Stomach (tissue), 9 donors: Measurements from ENCODE around the gene ATP2B2. TPM values are rescaled to one million over a fixed set of nuclear protein-coding genes. Genes with fewer than 3 reads are reported as not detected.

ENCODE experiments used
- DNase-seq, 2 donors: peaks; one replicate each; pipeline versions ENCODE4 v3.0.0 to v3.0.0-alpha.2; 2013 to 2019
- H3K27ac ChIP-seq, 5 donors: fragments of 200-600 bp in 4 of 5; sonication (generic) in 4 of 5; one replicate each; pipeline ENCODE4 v1.5.1; 2013 to 2019; ENCODE audit warnings: mild to moderate bottlenecking in 1 of 5, moderate library complexity in 1 of 5
- H3K27me3 ChIP-seq, 3 donors: fragments of 200-600 bp; sonication (generic); one replicate each; pipeline ENCODE4 v1.5.1; 2017 to 2019; ENCODE audit warnings: mixed run types in 1 of 3
- H3K36me3 ChIP-seq, 4 donors: fragments of 200-600 bp; sonication (generic); 1 replicate in 3 of 4; 2 replicates in 1 of 4; pipeline ENCODE4 v1.5.1; 2016 to 2019
- H3K4me1 ChIP-seq, 4 donors: fragments of 200-600 bp; sonication (generic); one replicate each; pipeline ENCODE4 v1.5.1; 2016 to 2019
- H3K4me3 ChIP-seq, 4 donors: fragments of 200-600 bp; sonication (generic) in 3 of 4; one replicate each; pipeline ENCODE4 v1.5.1; 2016 to 2019; ENCODE audit warnings: mild to moderate bottlenecking in 1 of 4
- H3K9me3 ChIP-seq, 4 donors: fragments of 200-600 bp; sonication (generic); one replicate each; pipeline ENCODE4 v1.5.1; 2016 to 2019
- CTCF ChIP-seq, 7 experiments: fragments of 450-650 bp in 4 of 7; fragments of 200-600 bp in 3 of 7; sonication (generic) in 3 of 7; IDR thresholded peaks; one replicate each; pipeline ENCODE4 v1.5.1; 2016 to 2019; ENCODE audit warnings: antibody characterized with exemption in 7 of 7, control low read depth in 2 of 7, mild to moderate bottlenecking in 1 of 7
- EP300 ChIP-seq: sonication (generic); formaldehyde crosslinking; IDR thresholded peaks from one replicate; pipeline ENCODE4 v1.6.1; 2017; ENCODE audit warnings: antibody characterized with exemption
- POLR2A ChIP-seq, 4 donors: fragments of 450-650 bp; IDR thresholded peaks; one replicate each; pipeline ENCODE4 v1.6.1; 2016; ENCODE audit warnings: antibody characterized with exemption in 4 of 4, control low read depth in 2 of 4, mild to moderate bottlenecking in 1 of 4, moderate library complexity in 1 of 4
- POLR2AphosphoS5 ChIP-seq, 3 donors: sonication (generic); formaldehyde crosslinking; IDR thresholded peaks; one replicate each; pipeline ENCODE4 v1.6.1; 2016; ENCODE audit warnings: antibody characterized with exemption in 3 of 3
- WGBS, 5 donors: extraction: QIAGEN DNeasy Blood & Tissue Kit in 3 of 5; methylation state at CpG; one replicate each; pipeline versions ENCODE4 v1.1.5 to v1.1.7; 2013 to 2018; 5-methylcytosine and 5-hydroxymethylcytosine counted together
- intact Hi-C: fragments of 100-400 bp; cut with DNase I; formaldehyde crosslinking; loops from one replicate; pipeline ENCODE4 v1.15.1; 2023; ENCODE audit warnings: low total_unique reads
- polyA plus RNA-seq, 3 donors: library from polyadenylated mRNA; stranded (reverse); fragments of 200-250 nt; gene quantifications; one replicate each; pipeline ENCODE4 v1.2.3, GENCODE V29; 2013
- total RNA-seq, 5 donors: library from RNA; depleted of rRNA; stranded (reverse); fragments of >200 nt; gene quantifications; one replicate each; pipeline versions ENCODE4 v1.1.0 to v1.2.3, GENCODE V29; 2014 to 2016
- donor health status: healthy with polysubstance abuse.
- donor health status: Bipolar disorder and iron deficiency.
- donor health status: healthy.

ATP2B2 gene
- total and polyA plus RNA-seq, 8 donors, result 0.03 to 0.37 TPM; not detected in 6

GRCh38 chr3:10533737-10534023, 28.3 kb upstream of the ATP2B2 start:
- H3K9me3 ChIP-seq, result no peaks in the 10 kb centered on the region
- TF ChIP-seq POLR2AphosphoS5 (IDR thresholded peaks at IDR 0.05), result no peak
- no peak for TF ChIP-seq POLR2A (IDR thresholded peaks at IDR 0.05)
- TF ChIP-seq CTCF (IDR thresholded peaks at IDR 0.05), result no peak
- no peak for TF ChIP-seq EP300
- no peak for DNase-seq
- no peak overlapping the region for H3K4me3 ChIP-seq
- H3K27me3 ChIP-seq, result peaks cover 0 to 7% (median 0%) of the 10 kb centered on the region in 3 donors
- H3K4me1 ChIP-seq, result no peaks in the 10 kb centered on the region
- no peak overlapping the region for H3K27ac ChIP-seq
- intact Hi-C loops, result no loop called here
- H3K36me3 ChIP-seq, result no peaks in the 10 kb centered on the region

- no peak overlapping the region for H3K4me3 ChIP-seq
- no peaks in the 10 kb centered on the region for H3K4me1 ChIP-seq
- H3K9me3 ChIP-seq, result no peaks in the 10 kb centered on the region
- H3K27me3 ChIP-seq, result peaks cover 0 to 9% (median 0%) of the 10 kb centered on the region in 3 donors
- no peaks in the 10 kb centered on the region for H3K36me3 ChIP-seq
- DNase-seq, result peak in 1 of 2 donors; percentile 5
- intact Hi-C loops, result no loop called here
- TF ChIP-seq POLR2A (IDR thresholded peaks at IDR 0.05), result no peak
- TF ChIP-seq CTCF (IDR thresholded peaks at IDR 0.05), result no peak
- TF ChIP-seq EP300, result no peak
- no peak for TF ChIP-seq POLR2AphosphoS5 (IDR thresholded peaks at IDR 0.05)
- H3K27ac ChIP-seq, result no peak overlapping the region
- 78 to 87% (median 83%) methylated on average over 7 of the region's 7 CpGs for WGBS, 5 donors
These were observed 27.8 kb upstream of the ATP2B2 start for GRCh38 chr3:10532939-10533736.

- Histone ChIP-seq H3K27me3 (peaks cover 0 to 23% (median 0%) of the 10 kb centered on the region in 3 donors), H3K9me3 (no peaks in the 10 kb centered on the region), H3K4me1 (no peaks in the 10 kb centered on the region), H3K27ac (no peak overlapping the region), H3K36me3 (no peaks in the 10 kb centered on the region), H3K4me3 (no peak overlapping the region)
- intact Hi-C loops, result no loop called here
- 50 to 61% (median 55%) methylated on average over 3 to 6 of the region's 6 CpGs for WGBS, 5 donors
- TF ChIP-seq POLR2A (IDR thresholded peaks at IDR 0.05) (no peak), EP300 (no peak), CTCF (IDR thresholded peaks at IDR 0.05) (no peak), POLR2AphosphoS5 (IDR thresholded peaks at IDR 0.05) (no peak)
- peak in 1 of 2 donors; percentile 21 for DNase-seq
These were observed 25.6 kb upstream of the ATP2B2 start for GRCh38 chr3:10531031-10531430.

GRCh38 chr3:10530241-10530640, 24.9 kb upstream of the ATP2B2 start:
- no peaks in the 10 kb centered on the region for H3K9me3 ChIP-seq
- H3K36me3 ChIP-seq, result no peaks in the 10 kb centered on the region
- peaks cover 0 to 31% (median 0%) of the 10 kb centered on the region in 3 donors for H3K27me3 ChIP-seq
- no peak for TF ChIP-seq POLR2AphosphoS5 (IDR thresholded peaks at IDR 0.05)
- no peak for TF ChIP-seq EP300
- TF ChIP-seq CTCF (IDR thresholded peaks at IDR 0.05), result no peak
- TF ChIP-seq POLR2A (IDR thresholded peaks at IDR 0.05), result no peak
- 53 to 81% (median 79%) methylated on average over 6 to 13 of the region's 13 CpGs for WGBS, 5 donors
- H3K27ac ChIP-seq, result no peak overlapping the region
- no peak overlapping the region for H3K4me3 ChIP-seq
- peak in 1 of 2 donors; percentile 16 for DNase-seq
- no peaks in the 10 kb centered on the region for H3K4me1 ChIP-seq
- intact Hi-C loops, result no loop called here
